NCI-H1930 (cell line): Measurements from ENCODE around the gene AUP1.

Experiments used
- DNase-seq, 2 experiments: peaks; one replicate each; lab custom pipeline; 2025; lab: John Stamatoyannopoulos, UW

AUP1 gene

GRCh38 chr2:74556831-74557370 is 27.4 kb upstream of the AUP1 start:
- no peak for DNase-seq

- DNase-seq = no peak
Observed at GRCh38 chr2:74556159-74556558, 26.7 kb upstream of the AUP1 start.

- DNase-seq = no peak
Observed at GRCh38 chr2:74555610-74556103, 26.2 kb upstream of the AUP1 start.

- no peak for DNase-seq
Observed at GRCh38 chr2:74554820-74555531, 25.5 kb upstream of the AUP1 start.

- peak; percentile 52 to 69 for DNase-seq
Observed at GRCh38 chr2:74553892-74554819, 24.6 kb upstream of the AUP1 start, which contains the start of the genes DOK1 and LOXL3. TSS of gene DOK1 (plus strand) at chr2:74554720. CDS start at chr2:74554755, 35 bp downstream. TSS of gene LOXL3 (minus strand) at chr2:74553942. CDS start at chr2:74552634, 1,308 bp downstream.

GRCh38 chr2:74552914-74553811 is 23.7 kb upstream of the AUP1 start:
- DNase-seq = no peak

- DNase-seq = no peak
Observed at GRCh38 chr2:74551942-74552913, 22.7 kb upstream of the AUP1 start.

GRCh38 chr2:74551530-74551929 is 22.0 kb upstream of the AUP1 start:
- no peak for DNase-seq

GRCh38 chr2:74550231-74550630 is 20.7 kb upstream of the AUP1 start:
- DNase-seq = no peak

GRCh38 chr2:74548900-74549826 is 19.7 kb upstream of the AUP1 start:
- DNase-seq = peak; percentile 40 to 63

- no peak for DNase-seq
Observed at GRCh38 chr2:74548285-74548899, 18.9 kb upstream of the AUP1 start.

- no peak for DNase-seq
Observed at GRCh38 chr2:74546004-74546403, 16.5 kb upstream of the AUP1 start.

GRCh38 chr2:74544634-74545033 is 15.1 kb upstream of the AUP1 start:
- peak in 1 of 2 experiments; percentile 15 for DNase-seq

GRCh38 chr2:74542978-74543377 is 13.5 kb upstream of the AUP1 start:
- DNase-seq = no peak

- DNase-seq = no peak
Observed at GRCh38 chr2:74540291-74540690, 10.8 kb upstream of the AUP1 start.

- DNase-seq = no peak
Observed at GRCh38 chr2:74538881-74539339, 9.4 kb upstream of the AUP1 start.

GRCh38 chr2:74537140-74537539 is 7.6 kb upstream of the AUP1 start:
- DNase-seq = no peak

- DNase-seq = no peak
Observed at GRCh38 chr2:74536166-74536950, 6.9 kb upstream of the AUP1 start.
